ENCODE results near the gene EXTL2.
"Not testable (repeated sequence)": the region's sequence is repeated elsewhere in the genome, so short reads cannot be mapped to it uniquely, and the experiment has no call there.

EXTL2 gene

GRCh38 chr1:100894603-100895539, at the start of gene EXTL2:
Gene EXTL2 (minus strand): TSS chr1:100894842. CDS start chr1:100888757, 6,085 bp downstream.
- no peak for DNase-seq

- no peak for DNase-seq
These were observed 48.9 kb upstream of the EXTL2 start for GRCh38 chr1:100943533-100943932.

GRCh38 chr1:100942304-100943046, 47.8 kb upstream of the EXTL2 start:
- no peak for DNase-seq

GRCh38 chr1:100941580-100942216, 47.1 kb upstream of the EXTL2 start:
- DNase-seq = no peak

- no peak for DNase-seq
These were observed 46.5 kb upstream of the EXTL2 start for GRCh38 chr1:100941098-100941527.

GRCh38 chr1:100936194-100936967, 41.7 kb upstream of the EXTL2 start:
- no peak for DNase-seq

- not testable (repeated sequence) for DNase-seq
These were observed 38.9 kb upstream of the EXTL2 start for GRCh38 chr1:100933555-100933954.

- no peak for DNase-seq
These were observed 37.1 kb upstream of the EXTL2 start for GRCh38 chr1:100931716-100932115.

GRCh38 chr1:100930494-100930893, 35.9 kb upstream of the EXTL2 start:
- no peak for DNase-seq

GRCh38 chr1:100928128-100928527, 33.5 kb upstream of the EXTL2 start:
- no peak for DNase-seq

GRCh38 chr1:100927276-100927675, 32.6 kb upstream of the EXTL2 start:
- DNase-seq = no peak

- no peak for DNase-seq
These were observed 31.6 kb upstream of the EXTL2 start for GRCh38 chr1:100926240-100926639.

- no peak for DNase-seq
These were observed 30.3 kb upstream of the EXTL2 start for GRCh38 chr1:100924991-100925390.

GRCh38 chr1:100924212-100924611, 29.6 kb upstream of the EXTL2 start:
- no peak for DNase-seq

- DNase-seq = no peak
These were observed 26.6 kb upstream of the EXTL2 start for GRCh38 chr1:100921110-100921706.

GRCh38 chr1:100912019-100912418, 17.4 kb upstream of the EXTL2 start:
- DNase-seq = no peak

GRCh38 chr1:100909018-100909417, 14.4 kb upstream of the EXTL2 start:
- DNase-seq = no peak

GRCh38 chr1:100907887-100908286, 13.2 kb upstream of the EXTL2 start:
- DNase-seq = no peak

GRCh38 chr1:100905181-100905580, 10.5 kb upstream of the EXTL2 start:
- no peak for DNase-seq

- DNase-seq = no peak
These were observed 9.9 kb upstream of the EXTL2 start for GRCh38 chr1:100904528-100904927.

- DNase-seq = no peak
These were observed 9.1 kb upstream of the EXTL2 start for GRCh38 chr1:100903777-100904176.

GRCh38 chr1:100902365-100902764, 7.7 kb upstream of the EXTL2 start:
- DNase-seq = no peak
